Measurements from ENCODE around the gene NTM.

Gene NTM

DNA sequence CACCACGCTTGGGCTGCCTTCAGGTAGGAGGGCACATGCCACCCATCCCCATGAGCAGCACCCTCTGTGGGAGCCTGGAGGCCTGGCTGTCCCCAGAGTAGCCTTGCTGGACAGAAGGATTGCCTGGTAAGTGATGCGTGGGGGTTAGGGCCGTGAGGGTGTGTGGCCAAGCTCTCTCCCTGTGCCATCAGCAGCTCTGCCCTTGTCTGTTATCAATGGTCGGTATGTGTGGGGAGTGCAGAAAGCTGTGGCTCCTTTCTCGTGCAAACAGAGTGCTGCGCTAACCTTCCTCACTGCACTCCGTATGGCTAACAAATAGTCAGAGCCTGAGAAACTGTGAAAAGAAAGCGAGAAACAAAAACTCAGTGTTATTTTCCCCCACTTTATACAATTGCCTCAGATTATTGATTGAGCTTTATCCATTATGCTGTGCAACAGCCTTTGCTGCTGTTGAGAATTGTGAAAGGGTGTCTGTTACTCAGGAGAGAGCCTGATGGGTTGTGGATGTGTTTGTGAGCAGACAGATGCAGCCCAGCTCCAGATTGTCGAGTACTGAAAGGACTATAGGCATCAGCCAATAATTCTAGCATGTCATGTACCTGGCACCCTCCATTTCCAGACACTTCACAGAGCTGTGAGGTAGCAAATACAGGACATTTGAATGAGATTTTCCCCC, 432.2 kb downstream of the NTM start:
- in situ Hi-C loops (cut with MboI; ENCODE audit: low sequenced_read_pairs): no loop called here

DNA sequence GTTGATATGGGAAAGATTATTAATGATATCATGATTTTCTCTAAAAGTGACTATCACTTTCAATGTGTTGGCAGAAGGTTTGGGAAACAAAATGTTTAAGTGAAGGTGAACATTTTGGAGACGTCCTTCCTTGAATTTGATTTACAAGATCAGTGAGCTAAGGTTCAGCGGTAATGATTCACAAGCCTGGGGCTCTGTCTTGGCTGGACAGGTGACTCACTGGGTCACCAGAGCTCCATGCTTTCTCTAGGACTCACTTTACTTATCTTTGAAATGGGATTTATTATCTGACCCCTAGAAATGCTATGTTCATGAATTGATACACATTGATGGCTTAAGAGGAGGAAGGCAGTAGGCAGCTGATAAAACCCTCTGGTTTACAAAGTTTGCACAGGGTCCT, 437.5 kb downstream of the NTM start:
- in situ Hi-C loops (cut with MboI; ENCODE audit: low sequenced_read_pairs): no loop called here

DNA sequence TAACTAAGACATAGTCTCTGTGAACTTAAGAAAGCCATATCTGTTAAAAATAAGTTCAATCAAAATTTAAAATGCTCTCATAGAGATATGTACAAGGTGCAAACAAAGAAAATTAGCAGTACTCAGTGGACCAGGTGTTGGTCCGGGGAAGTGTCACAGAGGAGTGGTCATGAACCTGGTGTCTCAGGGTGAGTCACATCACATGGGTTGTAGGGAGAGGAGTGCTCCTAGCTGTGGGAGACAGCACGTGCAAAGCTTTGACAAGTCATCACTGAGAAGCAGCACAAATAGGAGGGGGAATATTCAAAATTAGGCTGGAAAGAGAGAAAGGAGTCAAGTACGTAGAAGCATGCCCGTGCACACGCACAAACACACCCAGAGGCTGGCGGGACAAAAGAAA, 438.1 kb downstream of the NTM start:
- in situ Hi-C loops (cut with MboI; ENCODE audit: low sequenced_read_pairs): no loop called here

DNA sequence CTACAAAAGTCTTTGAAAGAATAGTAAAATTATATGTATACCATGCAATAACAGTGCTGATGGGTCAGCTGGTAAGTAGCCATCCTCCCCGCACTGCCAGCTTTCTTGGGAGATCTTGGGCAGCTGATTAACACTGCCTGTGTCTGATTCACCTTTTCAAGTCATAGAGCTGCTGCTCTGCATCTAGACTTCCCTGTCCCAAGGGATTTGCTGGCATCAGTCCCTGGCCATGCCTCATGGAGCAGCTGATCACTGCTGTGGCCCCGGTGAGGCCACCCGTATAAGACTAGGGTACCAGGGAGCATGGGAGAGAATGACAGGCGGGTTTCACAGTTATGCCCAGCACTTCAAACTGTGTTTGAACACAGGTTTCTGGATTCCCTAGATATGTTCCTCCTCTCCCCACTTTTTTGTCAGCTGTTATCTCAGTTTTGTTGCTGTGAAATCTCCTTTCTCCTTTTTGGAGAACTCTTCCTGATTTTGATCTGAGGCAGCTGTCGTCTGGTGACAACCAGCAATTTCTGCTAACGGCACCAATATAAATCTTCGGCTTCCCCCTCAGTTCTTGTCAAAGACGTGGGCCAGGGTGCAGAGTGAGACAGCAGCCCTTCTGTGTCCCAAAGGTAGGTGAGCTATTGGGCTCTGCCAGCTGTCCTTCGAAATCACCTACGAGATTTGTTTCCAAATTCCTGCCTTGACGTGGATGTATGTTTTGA, 438.9 kb downstream of the NTM start:
- in situ Hi-C loops (cut with MboI; ENCODE audit: low sequenced_read_pairs): no loop called here

DNA sequence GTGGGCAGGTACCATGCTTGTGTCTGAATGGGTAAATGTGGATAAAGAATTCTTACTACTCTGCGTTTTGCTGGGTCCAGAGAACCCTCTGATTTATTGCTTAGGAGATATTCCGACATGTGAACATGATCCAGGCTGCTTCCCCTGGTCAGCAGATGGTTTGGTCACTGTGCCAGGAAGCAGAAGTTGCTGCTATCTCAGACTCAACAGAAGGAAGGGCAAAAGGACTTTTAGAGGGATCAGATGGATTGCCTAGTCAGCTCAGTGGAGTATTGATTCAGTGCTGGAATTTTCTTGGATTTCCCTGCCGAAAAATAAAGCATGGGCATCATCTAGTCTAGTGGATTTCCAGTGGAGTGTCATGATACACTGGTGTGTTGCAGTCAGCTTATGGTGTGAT, 440.1 kb downstream of the NTM start:
- in situ Hi-C loops (cut with MboI; ENCODE audit: low sequenced_read_pairs): no loop called here

DNA sequence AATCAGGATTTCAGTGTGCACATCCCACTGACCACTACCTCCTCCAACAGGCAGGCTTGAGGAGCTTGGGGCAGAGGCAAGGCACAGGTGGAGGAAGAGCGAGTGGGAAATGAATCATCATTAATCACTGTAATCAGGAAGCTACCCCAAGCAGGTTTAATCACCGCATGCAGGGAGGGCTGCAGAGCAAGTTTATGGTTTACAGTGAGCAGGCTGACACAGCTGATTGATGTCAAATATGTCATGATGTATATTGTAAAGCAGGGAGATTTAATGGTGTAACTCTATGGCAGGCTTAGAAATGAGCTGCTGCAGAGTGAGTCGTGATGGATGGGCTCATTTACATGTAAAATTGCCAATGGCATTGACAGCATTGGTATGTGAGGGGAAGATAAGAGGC, 441.0 kb downstream of the NTM start:
- in situ Hi-C loops (cut with MboI; ENCODE audit: low sequenced_read_pairs): no loop called here

DNA sequence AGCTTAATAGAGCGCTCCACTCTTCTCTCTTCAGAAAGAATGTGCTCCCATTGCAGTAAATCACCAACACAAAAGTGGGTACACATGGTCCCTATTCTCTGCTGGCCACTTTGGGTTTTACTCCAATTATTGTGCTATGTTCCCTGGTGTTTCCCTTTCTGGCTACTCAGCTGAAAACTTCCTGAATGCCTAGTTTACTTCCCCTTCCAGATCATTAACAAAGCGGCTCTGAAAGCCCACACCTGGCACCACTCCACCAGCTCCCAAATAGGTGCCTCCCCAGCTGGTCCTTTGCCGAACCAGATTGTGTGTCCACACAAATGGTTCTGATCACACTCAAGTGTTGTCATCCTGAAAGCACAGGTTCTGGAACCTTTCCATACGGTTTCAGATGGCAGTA, 443.7 kb downstream of the NTM start:
- in situ Hi-C loops (cut with MboI; ENCODE audit: low sequenced_read_pairs): no loop called here

DNA sequence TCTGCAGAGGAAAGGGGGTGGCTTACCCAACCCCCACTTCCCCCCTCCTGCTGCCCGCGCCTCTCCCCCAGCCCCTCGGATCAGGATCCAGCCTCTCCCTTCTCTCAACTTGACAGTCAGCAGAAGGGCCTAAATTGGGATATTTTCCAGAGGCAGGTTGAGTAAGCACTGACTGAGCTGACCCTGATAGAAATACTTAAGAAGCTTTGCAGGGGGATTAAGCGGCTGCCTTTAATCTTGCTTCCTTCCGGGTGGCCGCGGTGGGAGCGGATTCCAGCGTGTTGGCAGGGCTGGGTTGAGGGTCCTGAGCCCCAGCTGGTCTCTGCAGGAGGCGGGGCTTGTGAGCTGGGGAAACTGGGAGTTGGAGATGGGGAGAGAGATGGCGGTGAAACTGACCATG, 445.2 kb downstream of the NTM start:
- in situ Hi-C loops (cut with MboI; ENCODE audit: low sequenced_read_pairs): no loop called here

DNA sequence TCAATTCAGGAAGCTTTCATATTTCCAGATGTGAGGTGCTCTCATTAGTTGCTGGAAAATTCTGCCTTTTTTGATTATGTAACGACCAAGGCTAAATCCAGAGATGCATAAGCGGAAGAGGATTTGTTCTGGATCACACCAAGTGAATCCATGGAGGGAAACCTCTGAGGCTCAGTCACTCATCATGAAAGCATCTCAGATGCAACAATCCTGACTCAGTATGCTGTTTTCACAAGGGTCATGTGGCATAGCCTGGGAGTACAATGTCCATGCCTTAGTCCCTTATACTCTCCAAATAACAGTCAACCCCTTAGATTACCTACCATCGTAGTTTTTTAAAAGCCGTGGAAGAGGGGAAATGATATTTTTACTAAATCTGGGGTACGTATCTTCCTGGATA, 445.6 kb downstream of the NTM start:
- in situ Hi-C loops (cut with MboI; ENCODE audit: low sequenced_read_pairs): no loop called here

DNA sequence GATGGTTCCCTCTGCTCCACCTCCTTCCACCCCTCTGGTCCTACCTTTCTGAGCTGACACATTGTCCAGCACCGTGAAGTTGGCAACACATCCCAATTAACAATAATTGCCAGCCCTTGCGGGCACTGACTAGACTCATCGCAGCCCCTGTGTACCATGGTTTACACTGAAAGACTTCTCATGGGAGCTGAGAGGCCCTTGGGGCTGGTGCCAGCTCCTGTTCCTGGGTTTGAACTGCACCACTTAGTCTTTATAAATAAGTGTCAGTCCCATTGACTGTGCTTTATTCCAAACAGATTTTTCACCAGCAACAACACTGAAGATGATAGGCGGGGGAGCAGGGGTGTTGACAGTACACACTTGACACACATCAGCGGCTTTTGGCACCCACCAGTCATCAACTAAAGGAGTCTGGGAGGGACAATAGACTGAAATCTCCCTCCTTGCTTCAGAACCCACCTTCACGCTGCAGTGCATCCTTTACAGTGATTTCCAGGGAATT, 447.3 kb downstream of the NTM start:
- in situ Hi-C loops (cut with MboI; ENCODE audit: low sequenced_read_pairs): no loop called here

DNA sequence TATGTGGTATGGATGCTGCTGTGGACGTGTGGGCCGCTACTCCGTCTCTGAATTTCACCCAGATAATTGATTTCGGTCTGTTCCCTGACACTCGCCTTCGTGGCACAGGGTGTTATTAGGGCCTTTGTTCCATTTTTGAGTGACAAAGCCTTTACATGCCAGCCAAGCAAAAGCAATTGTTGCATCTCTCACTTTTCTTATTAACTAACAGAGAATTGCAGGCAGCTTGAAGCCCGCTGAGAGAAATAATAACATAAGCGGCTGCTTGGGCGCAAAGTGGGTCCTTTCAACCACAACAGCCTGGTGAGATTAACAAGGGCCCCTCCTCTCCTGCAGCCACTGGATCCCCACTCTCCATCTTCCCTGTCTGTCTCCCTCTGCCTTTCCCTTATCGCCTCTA, 449.4 kb downstream of the NTM start:
- in situ Hi-C loops (cut with MboI; ENCODE audit: low sequenced_read_pairs): no loop called here

DNA sequence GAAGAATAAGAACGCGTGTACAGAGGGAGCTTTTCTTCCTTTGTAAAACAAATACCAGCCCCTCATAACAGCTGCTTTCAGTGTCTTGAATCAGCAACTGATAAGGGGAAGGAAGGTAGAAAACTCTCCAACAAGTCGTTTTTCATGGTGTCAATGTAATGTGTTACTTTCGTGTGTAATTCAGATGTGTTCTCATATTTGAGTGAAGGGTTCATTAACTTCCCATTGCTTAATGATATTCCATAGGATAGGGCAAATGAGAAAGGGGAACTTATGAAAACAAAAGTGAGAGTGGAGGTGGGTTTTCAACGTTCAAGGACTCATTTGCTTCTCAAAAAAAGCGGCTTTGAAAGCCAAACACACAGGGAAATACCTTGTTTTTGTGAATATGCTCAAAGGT, 452.1 kb downstream of the NTM start:
- in situ Hi-C loops (cut with MboI; ENCODE audit: low sequenced_read_pairs): no loop called here

DNA sequence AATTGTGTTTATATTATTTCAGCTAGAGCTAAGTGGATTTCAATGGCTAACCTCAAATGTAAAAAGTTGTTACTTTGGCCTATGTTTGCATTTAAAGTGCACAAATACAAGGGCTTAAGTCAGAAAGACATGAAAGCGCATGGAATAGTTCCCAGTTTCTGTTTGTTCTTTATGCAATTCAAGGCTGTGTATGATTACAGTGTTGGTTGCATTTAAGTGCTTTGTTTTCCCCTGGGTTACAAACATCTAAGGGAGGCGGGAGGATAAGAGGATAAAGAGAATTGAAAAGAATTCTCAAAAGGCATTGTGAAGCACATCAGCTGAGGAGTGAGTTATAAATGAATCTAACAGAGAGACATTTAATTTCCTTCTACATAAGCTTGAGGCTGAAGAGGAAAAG, 453.4 kb downstream of the NTM start:
- in situ Hi-C loops (cut with MboI; ENCODE audit: low sequenced_read_pairs): no loop called here

DNA sequence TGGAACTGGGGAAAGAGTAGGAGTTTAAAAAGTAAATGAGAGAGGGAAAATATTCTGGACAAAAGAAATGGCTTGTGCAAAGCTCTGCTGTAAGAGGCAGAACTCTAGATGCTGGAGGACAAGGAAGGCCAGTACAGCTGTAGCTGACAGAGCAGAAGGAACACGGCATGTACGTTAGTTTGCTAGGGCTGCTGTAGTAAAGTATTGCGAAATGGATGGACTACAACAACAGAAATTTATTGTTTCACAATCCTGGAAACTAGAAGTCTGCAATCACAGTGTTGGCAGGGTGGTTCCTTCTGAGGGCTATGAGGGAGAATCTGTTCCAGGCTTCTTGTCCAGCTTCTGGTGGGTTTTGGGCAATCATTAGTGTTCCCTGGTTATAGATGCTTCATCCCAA, 454.4 kb downstream of the NTM start:
- in situ Hi-C loops (cut with MboI; ENCODE audit: low sequenced_read_pairs): no loop called here

DNA sequence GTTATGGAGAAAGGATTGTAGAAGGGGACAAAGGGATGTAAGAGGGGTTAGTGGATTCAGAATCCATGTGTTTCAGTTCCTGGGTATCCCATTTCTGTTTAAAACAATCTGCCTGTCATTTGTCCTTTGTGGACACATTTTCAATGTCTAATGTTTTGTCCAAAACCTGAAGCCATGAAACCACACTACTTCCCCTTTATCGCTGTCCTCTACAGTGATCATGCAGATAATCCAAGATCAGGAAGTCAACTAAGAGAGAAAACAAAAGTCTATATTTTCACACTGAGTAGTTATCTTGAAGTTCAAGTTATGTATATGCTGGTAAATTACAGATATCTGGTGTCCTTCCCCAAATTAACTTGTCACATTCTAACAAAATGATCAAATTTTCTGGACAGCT, 457.0 kb downstream of the NTM start:
- in situ Hi-C loops (cut with MboI; ENCODE audit: low sequenced_read_pairs): no loop called here

DNA sequence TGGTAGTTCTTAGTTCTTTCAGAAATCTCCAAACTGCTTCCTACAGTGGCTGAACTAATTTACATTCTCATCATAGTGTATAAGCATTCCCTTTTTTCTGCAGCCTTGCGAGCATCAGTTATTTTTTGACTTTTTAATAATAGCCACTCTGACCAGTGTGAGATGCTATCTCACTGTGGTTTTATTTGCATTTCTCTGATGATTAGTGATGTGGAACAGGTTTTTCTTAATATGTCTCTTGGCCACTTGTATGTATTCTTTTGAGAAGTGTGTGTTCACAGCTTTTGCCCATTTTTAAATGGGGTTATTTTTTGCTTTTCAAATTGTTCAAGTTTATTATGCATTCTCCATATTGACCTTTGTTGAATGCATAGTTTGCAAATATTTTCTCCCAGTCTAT, 459.3 kb downstream of the NTM start:
- in situ Hi-C loops (cut with MboI; ENCODE audit: low sequenced_read_pairs): no loop called here

DNA sequence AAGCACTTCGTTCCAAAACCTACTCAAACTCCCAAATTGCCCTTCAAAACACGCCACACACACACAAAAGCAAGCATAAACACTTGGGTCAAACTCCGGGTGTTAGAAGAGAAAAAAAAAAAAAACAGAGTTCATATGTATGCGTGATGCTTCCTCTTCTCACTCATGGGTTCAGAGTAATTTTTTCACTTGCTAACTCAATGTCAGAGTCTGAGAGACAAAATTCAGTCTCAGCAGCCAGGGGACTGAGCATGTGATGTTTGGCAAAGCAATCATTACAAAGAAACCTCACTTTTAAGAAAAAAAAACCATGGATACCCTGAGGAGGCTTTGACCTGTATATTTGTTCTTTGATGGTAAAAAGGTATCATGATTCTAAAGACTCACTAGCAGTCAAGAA, 461.7 kb downstream of the NTM start:
- in situ Hi-C loops (cut with MboI; ENCODE audit: low sequenced_read_pairs): no loop called here

DNA sequence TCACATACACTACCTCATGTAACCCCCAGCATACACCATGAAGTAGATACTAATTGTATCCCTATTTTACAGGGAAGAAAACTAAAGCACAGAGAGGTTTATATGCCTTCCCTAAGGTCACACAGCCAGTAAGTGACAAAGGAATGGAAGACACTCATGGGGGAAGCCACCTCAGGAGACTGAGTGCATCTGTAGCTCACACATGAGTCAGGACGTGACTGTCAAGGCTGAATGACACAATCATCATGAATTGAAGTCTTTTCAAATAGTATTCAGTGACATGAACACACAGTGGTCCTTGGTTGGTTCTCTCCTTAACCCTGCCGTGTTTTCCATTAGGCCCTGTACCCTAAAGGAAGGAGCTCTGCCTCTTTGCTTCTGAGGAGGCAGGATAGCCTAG, 463.0 kb downstream of the NTM start:
- in situ Hi-C loops (cut with MboI; ENCODE audit: low sequenced_read_pairs): no loop called here

DNA sequence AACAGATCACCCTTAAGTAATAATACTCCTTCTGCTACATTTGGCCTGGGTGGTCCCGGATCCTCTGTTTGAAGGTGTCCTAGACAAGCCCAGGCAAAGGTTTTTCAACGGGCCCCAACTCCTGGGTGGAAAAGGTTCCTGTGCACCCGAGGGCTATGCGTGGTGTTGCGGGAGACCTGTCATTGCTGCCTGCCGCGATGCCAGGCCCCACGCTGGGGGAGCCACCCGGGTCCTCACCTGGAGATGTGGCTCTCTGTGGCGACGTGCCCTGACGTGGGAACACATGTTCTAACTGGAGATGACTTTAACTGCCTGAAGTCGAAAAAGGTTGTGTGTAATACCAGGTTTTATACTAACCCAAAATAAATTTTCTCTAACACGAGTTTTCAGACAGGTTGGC, 467.1 kb downstream of the NTM start:
- in situ Hi-C loops (cut with MboI; ENCODE audit: low sequenced_read_pairs): no loop called here

DNA sequence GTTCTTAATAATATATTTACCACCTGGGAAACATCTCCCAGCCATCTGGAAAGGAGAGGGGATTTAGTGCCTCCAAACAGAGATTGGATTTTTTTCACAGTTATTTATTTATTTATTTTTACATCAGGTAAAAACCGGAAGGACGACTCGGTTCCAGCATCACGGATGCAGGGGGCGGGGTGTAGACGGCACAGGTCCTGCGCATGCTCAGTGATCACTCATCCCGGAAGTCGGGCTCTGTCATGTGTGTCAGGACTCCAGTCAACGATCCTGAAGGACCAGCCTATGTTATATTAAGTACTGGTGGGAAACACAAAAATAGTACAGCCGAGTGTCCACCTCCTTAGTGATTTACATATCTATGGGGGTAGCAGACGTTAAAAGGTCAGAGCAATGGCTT, 467.6 kb downstream of the NTM start:
- in situ Hi-C loops (cut with MboI; ENCODE audit: low sequenced_read_pairs): no loop called here

DNA sequence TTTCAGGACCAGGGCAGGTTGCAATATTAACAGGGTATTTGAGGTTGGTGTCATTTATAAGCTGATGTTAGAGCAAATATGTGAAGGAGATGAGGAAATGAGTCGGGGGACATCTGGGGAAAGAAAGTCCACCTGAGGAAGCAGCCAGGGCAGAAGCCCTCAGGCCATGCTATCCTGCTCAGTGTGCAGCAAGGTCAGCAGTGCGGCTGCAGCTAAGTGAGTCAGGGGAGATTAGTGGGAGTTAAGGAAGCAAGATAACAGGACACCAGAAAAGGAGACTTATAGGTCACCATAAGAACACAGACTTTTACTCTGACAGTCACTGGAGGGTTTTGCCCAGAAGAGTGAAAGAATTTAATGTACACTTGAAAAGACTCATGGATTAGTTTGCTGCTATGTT, 468.9 kb downstream of the NTM start:
- in situ Hi-C loops (cut with MboI; ENCODE audit: low sequenced_read_pairs): no loop called here

DNA sequence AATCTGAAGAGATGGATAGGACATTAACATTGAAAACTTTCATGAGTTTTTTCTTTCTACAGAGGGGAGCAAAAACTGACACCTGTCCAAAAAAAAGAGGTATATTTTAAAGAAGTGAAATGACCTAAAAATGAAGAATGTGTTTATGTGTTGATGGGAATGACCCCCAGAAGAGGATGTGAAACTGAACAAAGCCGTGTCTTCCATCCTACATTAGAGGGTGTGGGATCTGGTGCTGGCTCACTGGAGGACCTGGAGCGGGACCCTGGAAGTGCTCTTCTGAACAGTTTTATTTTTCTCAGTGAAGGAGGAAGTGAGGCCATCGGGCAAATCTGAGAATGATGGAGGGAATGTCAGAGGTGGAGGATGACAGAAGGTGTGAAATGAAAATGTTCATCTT, 470.1 kb downstream of the NTM start:
- in situ Hi-C loops (cut with MboI; ENCODE audit: low sequenced_read_pairs): no loop called here

DNA sequence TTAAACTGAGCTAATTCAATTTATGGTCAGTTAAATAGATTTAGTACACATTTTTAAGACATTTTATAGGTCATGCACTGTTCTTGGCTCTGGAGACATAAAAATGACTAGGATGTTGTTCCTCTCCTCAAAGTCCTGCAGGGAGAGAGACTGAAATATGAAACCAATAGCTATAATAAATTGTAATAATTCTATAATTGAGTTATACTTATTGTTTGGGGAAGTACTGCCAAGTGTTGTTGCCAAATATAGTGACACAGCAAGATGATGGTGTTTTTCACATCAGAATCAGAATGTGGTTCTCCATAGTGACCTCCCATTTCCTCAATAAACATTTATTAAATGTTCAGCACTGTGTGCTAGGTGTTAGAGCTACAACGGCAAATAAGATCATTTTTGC, 470.6 kb downstream of the NTM start:
- in situ Hi-C loops (cut with MboI; ENCODE audit: low sequenced_read_pairs): no loop called here
